Fibroblast of the aortic adventitia (primary cell): ENCODE measurements around the gene FAM90A26. TPM values are rescaled to one million over a fixed set of nuclear protein-coding genes. Genes with fewer than 3 reads are reported as not detected.
"Not testable (repeated sequence)": the region's sequence is repeated elsewhere in the genome, so short reads cannot be mapped to it uniquely, and the experiment has no call there.

Experiments
- DNase-seq: peaks from one replicate; pipeline ENCODE4 v3.0.0-alpha.2; 2010; ENCODE audit warnings: low read depth
- H3K4me3 ChIP-seq: 2 replicates; pipeline ENCODE4 v1.5.1; 2011; ENCODE audit warnings: low read depth, mild to moderate bottlenecking, control low read depth, low read length, moderate library complexity
- total RNA-seq: library from RNA; depleted of rRNA; stranded (reverse); fragments of >200 nt; gene quantifications from 2 replicates; pipeline ENCODE4 v1.2.3, GENCODE V29; 2012; ENCODE audit warnings: low replicate concordance
- TF ChIP-seq, protein P1 (sequence below): IDR thresholded peaks from 2 replicates; pipeline ENCODE4 v1.5.1; 2011; ENCODE audit warnings: mild to moderate bottlenecking, low read length, control low read depth, inconsistent platforms; ENCODE audit not compliant: insufficient read depth

FAM90A26 gene
- not detected in 2 replicates for total RNA-seq

- H3K4me3 ChIP-seq, DNase-seq: not testable (repeated sequence)
These were observed at the start of gene FAM90A26 for GRCh38 chr4:9169791-9170459. Gene FAM90A26 (plus strand): TSS chr4:9170409. CDS start chr4:9173173, 2,764 bp downstream.

- H3K4me3 ChIP-seq, DNase-seq: not testable (repeated sequence)
These were observed 47.5 kb upstream of the FAM90A26 start for GRCh38 chr4:9122711-9123110.

- peak; percentile 21 for DNase-seq
These were observed 46.6 kb upstream of the FAM90A26 start for GRCh38 chr4:9123572-9124007.

GRCh38 chr4:9125601-9126161, 44.5 kb upstream of the FAM90A26 start:
- H3K4me3 ChIP-seq, DNase-seq: not testable (repeated sequence)

More at GRCh38 chr4:9123572-9124007, 46.6 kb upstream of the FAM90A26 start:
- TF ChIP-seq, protein P1, sequence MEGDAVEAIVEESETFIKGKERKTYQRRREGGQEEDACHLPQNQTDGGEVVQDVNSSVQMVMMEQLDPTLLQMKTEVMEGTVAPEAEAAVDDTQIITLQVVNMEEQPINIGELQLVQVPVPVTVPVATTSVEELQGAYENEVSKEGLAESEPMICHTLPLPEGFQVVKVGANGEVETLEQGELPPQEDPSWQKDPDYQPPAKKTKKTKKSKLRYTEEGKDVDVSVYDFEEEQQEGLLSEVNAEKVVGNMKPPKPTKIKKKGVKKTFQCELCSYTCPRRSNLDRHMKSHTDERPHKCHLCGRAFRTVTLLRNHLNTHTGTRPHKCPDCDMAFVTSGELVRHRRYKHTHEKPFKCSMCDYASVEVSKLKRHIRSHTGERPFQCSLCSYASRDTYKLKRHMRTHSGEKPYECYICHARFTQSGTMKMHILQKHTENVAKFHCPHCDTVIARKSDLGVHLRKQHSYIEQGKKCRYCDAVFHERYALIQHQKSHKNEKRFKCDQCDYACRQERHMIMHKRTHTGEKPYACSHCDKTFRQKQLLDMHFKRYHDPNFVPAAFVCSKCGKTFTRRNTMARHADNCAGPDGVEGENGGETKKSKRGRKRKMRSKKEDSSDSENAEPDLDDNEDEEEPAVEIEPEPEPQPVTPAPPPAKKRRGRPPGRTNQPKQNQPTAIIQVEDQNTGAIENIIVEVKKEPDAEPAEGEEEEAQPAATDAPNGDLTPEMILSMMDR, result peak; percentile 41
- not testable (repeated sequence) for H3K4me3 ChIP-seq

- H3K4me3 ChIP-seq, DNase-seq: not testable (repeated sequence)
These were observed 38.8 kb upstream of the FAM90A26 start for GRCh38 chr4:9131420-9131819.

DNA sequence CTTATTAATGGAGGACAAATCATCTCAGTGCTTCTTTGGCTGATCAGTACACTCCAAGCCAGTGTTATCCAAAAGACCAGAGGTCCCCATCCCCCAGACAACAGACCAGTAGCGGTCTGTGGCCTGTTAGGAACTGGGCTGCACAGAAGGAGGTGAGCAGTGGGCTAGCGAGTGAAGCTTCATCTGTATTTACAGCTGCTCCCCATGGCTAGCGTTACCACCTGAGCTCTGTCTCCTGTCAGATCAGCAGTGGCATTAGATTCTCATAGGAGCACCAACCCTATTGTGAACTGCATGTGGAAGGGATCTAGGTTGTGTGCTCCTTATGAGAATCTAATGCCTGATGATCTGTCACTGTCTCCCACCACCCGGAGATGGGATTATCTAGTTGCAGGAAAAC, 37.4 kb upstream of the FAM90A26 start:
- DNase-seq, result not testable (repeated sequence)

DNA sequence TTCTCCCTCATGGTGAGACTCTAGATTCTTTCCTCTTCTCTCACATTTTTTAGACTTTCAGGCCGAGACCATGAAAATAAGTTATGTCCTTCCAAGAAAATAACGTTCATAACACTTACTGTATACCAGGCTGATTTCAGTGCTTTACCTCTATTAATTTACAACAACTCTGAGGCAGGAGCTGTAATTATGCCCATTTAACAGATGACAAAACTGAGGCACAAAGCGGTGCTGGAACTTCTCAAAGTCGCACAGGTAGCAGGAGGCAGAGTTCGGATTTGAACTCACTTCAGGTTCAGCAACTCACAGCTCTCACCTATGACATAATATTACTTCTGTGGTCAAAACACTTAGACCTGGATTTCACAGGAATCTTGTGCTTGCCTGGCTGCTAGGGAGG, 36.2 kb upstream of the FAM90A26 start:
- not testable (repeated sequence) for DNase-seq, H3K4me3 ChIP-seq

More for the DNA sequence above, 37.4 kb upstream of the FAM90A26 start:
- H3K4me3 ChIP-seq, result not testable (repeated sequence)

GRCh38 chr4:9134556-9134955, 35.7 kb upstream of the FAM90A26 start:
- H3K4me3 ChIP-seq, DNase-seq: not testable (repeated sequence)

GRCh38 chr4:9141050-9141449, 29.2 kb upstream of the FAM90A26 start:
- DNase-seq, H3K4me3 ChIP-seq: not testable (repeated sequence)

DNA sequence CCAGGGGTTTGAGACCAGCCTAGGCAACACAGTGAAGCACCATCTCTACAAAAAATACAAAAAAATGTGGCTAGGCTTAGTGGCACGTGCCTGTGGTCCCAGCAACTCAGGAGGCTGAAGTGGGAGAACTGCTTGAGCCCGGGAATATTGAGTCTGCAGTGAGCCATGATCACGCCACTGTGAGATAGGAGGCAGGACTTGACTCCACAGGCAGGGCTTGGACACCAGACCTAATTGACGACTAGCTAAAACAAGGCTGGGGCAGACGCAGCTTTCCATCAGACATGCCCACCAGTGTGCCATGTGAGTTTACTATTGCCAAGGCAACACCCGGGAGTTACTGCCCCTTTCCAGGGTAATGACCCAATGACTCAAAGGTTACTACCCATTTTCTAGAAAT, 27.4 kb upstream of the FAM90A26 start:
- H3K4me3 ChIP-seq, result not testable (repeated sequence)

DNA sequence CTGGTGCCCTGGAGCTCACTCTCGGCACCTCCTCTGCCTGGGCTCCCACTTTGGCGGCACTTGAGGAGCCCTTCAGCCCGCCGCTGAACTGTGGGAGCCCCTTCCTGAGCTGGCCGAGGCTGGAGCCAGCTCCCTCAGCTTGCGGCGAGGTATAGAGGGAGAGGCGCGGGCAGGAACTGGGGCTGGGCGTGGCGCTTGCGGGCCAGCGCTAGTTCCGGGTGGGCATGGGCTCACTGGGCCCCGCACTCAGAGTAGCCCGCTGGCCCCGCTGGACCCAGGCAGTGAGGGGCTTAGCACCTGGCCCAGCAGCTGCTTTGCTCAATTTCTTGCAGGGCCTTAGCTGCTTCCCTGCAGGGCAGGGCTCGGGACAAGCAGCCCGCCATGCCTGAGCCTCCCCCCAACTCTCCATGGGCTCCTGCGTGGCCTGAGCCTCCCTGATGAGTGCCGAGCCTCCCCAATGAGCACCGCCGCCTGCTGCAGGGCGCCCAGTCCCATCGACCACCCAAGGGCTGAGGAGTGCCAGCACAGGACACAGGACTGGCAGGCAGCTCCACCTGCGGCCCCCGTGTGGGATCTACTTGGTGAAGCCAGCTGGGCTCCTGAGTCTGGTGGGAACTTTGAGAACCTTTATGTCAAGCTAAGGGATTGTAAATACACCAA, 26.7 kb upstream of the FAM90A26 start:
- H3K4me3 ChIP-seq, result no peak overlapping the region
- TF ChIP-seq, protein P1, result no peak
- no peak for DNase-seq

More for the DNA sequence above, 27.4 kb upstream of the FAM90A26 start:
- not testable (repeated sequence) for DNase-seq
